GM21786 (cell line): ENCODE results near the gene MYOM1.
A peak's percentile ranks its signal among the peaks of the same experiment; 100 is the strongest.

Source experiments
- ATAC-seq: cut with Tn5 transposase; IDR thresholded peaks from one replicate; pipeline ENCODE4 v1.9.1; 2021; ENCODE audit not compliant: unreplicated experiment

MYOM1 gene

GRCh38 chr18:3250237-3251107, 30.7 kb upstream of the MYOM1 start:
- no peak for ATAC-seq

- no peak for ATAC-seq
Measured at GRCh38 chr18:3248658-3249359, 29.0 kb upstream of the MYOM1 start.

- no peak for ATAC-seq
Measured at GRCh38 chr18:3248062-3248657, 28.4 kb upstream of the MYOM1 start.

GRCh38 chr18:3247240-3248061, 27.7 kb upstream of the MYOM1 start, which contains the start of gene MYL12A:
Gene MYL12A (plus strand): TSS chr18:3247801. CDS start chr18:3253248, 5,447 bp downstream.
- peak; percentile 79 for ATAC-seq

GRCh38 chr18:3246635-3247239, 27.0 kb upstream of the MYOM1 start:
- no peak for ATAC-seq

- ATAC-seq: peak; percentile 48
Measured at GRCh38 chr18:3245853-3246634, 26.3 kb upstream of the MYOM1 start.

- no peak for ATAC-seq
Measured at GRCh38 chr18:3245185-3245564, 25.4 kb upstream of the MYOM1 start.

GRCh38 chr18:3238742-3239141, 19.0 kb upstream of the MYOM1 start:
- no peak for ATAC-seq

GRCh38 chr18:3236470-3236869, 16.7 kb upstream of the MYOM1 start:
- ATAC-seq: no peak

- no peak for ATAC-seq
Measured at GRCh38 chr18:3235846-3236245, 16.1 kb upstream of the MYOM1 start.

- ATAC-seq: no peak
Measured at GRCh38 chr18:3234457-3234856, 14.7 kb upstream of the MYOM1 start.

- no peak for ATAC-seq
Measured at GRCh38 chr18:3233433-3234168, 13.8 kb upstream of the MYOM1 start.

- no peak for ATAC-seq
Measured at GRCh38 chr18:3233004-3233403, 13.2 kb upstream of the MYOM1 start.

- ATAC-seq: no peak
Measured at GRCh38 chr18:3230401-3231334, 10.9 kb upstream of the MYOM1 start.

- ATAC-seq: no peak
Measured at GRCh38 chr18:3226048-3226447, 6.3 kb upstream of the MYOM1 start.

GRCh38 chr18:3225588-3225987, 5.8 kb upstream of the MYOM1 start:
- ATAC-seq: no peak

GRCh38 chr18:3224223-3224622, 4.5 kb upstream of the MYOM1 start:
- ATAC-seq: no peak

GRCh38 chr18:3223356-3223755, 3.6 kb upstream of the MYOM1 start:
- ATAC-seq: no peak
